GM19438 (cell line): ENCODE data around the gene CEP290.
A peak's percentile ranks its signal among the peaks of the same experiment; 100 is the strongest.

Experiments used
- ATAC-seq: cut with Tn5 transposase; IDR thresholded peaks from one replicate; pipeline ENCODE4 v1.9.1; 2021; ENCODE audit warnings: low read depth; ENCODE audit not compliant: unreplicated experiment

Gene CEP290

GRCh38 chr12:88141774-88142609 lies at the start of gene CEP290, which contains the start of gene TMTC3:
Gene CEP290 (minus strand): TSS chr12:88142088. CDS start chr12:88141307, 781 bp downstream.
Gene TMTC3 (plus strand): TSS chr12:88142307. CDS start chr12:88148316, 6,009 bp downstream.
- ATAC-seq: peak; percentile 92

DNA sequence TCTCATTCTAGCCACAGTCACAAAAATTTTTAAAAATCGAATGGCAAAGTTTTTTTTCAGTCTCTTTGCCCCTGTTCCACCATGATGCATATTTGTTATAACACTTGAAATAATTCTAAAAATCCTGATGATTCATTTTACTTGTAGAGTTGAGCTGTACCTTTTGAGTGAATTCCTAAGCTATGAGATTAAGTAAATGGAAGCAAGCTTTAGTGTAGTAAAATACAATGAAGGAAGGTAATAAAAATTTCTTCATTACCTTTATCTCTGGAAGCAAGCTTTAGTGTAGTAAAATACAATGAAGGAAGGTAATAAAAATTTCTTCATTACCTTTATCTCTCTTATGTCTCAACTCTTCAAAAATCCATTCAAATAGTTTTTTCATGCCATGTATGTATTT lies 46.3 kb upstream of the CEP290 start:
- no peak for ATAC-seq

- no peak for ATAC-seq
Measured at GRCh38 chr12:88187571-88187970, 45.7 kb upstream of the CEP290 start.

DNA sequence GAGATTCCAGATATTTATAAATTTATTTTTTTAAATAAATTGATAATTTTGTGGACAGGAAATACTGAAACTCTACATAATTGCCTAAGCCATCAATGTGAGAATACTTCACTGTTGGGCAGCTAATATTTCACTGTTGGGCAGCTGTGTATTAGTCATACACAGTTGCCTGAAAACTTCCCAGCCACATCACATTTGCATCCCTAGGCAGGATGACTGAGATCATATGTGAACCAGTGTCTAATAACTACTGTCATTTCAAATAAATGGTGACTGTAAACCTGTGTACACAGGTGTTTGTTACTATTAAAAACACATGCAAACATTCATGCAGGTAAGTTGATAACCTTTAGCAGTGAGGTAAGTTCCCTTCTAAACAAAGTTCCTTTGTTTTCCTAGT lies 44.1 kb upstream of the CEP290 start:
- no peak for ATAC-seq

- no peak for ATAC-seq
Measured at GRCh38 chr12:88185279-88185678, 43.4 kb upstream of the CEP290 start.

DNA sequence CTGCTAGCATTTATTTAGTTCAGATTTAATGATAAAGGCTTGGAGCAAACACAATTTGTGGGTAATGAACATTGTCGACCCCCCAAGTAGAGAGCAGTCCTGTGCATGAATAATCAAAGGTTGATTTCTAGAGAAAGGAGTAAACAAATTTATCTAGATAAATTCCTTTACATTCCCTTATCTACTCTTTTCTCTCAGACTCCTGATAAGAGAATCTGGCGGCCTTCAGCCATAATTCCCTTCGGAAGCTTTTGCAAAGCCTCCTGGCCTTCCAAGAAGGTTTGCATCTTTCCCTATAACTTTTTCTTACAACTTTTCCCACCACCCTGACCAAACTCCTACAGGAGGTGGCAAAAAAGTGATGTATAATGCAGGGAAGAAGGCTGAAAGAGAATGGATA lies 42.3 kb upstream of the CEP290 start:
- no peak for ATAC-seq

DNA sequence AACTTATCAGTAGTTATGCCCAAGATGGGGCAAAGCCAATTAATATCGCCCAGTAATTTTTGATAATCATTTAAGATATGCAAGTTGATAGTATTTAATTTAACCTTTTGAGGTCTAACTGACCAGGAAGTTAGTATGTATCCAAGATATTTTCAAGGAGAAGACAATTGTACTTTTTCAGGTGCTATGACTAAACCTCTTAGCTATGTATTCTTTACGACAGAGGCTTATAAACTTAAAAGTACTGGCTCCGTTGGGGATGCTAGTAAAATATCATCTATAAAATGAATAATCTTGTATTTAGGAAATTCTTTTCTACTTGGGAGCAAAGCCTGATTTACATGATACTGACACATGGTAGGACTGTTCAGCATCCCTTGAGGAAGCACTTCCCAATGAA lies 40.5 kb upstream of the CEP290 start:
- ATAC-seq: no peak

- ATAC-seq: no peak
Measured at GRCh38 chr12:88181881-88182280, 40.0 kb upstream of the CEP290 start.

- no peak for ATAC-seq
Measured at GRCh38 chr12:88179436-88180014, 37.6 kb upstream of the CEP290 start.

DNA sequence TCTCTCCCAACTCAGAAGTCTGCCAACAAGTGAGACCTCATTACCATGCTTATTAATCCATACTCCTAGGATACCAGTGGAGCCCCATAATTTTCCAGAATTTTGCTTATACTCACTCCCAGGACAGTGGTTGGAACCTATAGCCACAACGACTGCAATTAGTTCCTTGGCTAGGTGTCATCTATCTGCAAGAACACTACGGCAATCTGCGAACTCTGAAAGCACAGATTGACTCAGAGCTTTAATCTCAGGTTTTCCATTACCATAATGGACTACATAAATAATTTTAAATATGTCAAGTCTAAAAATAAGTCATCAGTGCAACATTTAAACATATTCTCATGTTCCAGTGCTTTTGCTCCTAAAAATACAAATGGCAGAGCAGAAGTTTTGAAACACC lies 33.7 kb upstream of the CEP290 start:
- no peak for ATAC-seq

- ATAC-seq: no peak
Measured at GRCh38 chr12:88172844-88173407, 31.0 kb upstream of the CEP290 start.

DNA sequence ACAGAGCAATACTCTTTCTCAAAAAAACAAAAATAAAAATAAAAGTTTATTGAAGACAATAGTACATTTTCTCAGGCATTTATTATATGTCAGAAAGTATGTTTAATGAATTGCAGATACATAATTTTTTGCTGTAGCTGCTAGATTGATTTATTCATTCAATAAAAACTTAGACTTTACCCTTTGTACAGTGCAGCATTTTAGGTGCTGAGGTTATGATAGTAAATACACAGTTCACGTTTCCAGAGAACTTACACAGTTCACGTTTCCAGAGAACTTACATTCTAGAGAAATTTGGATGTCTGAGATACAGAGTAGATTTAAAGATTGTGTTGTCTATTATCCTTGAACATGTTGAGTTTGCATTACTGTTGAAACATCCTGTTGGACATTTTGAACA lies 25.5 kb upstream of the CEP290 start:
- ATAC-seq: no peak

GRCh38 chr12:88166179-88166578 lies 24.3 kb upstream of the CEP290 start:
- ATAC-seq: no peak

DNA sequence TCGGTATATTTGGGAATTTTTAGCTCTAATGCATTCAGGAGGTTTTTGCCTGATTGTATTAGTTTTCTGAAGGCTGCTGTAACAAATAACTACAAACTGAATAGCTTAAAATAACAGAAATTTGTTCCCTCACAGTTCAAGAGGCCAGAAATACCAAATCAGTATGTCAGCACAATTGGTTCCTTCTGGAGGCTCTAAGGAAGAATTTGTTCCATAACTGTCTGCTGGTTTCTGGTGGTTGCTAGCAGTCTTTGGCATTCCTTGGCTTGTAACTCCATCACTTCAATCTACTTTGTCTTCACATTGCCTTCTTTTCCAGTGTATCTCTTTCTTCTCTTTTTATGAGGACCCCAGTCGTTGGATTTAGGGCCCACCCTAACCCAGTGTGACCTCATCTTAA lies 21.5 kb upstream of the CEP290 start:
- no peak for ATAC-seq

GRCh38 chr12:88156075-88156654 lies 14.3 kb upstream of the CEP290 start:
- ATAC-seq: no peak

- no peak for ATAC-seq
Measured at GRCh38 chr12:88153959-88154358, 12.1 kb upstream of the CEP290 start.

DNA sequence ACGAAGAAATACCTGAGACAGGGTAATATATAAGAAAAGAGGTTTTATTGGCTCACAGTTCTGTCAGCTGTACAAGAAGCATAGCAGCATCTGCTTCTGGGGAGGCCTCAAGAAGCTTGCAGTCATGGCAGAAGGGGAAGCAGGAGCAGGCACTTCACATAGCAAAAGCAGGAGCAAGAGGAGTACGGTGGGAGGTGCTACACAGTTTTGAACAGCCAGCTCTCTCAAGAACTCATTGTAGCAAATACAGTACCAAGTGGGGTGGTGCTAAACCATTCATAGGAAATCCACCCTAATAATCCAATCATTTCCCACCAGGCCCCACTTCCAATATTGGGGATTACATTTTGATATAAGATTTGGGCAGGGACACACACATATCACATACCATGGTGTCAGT lies 8.2 kb upstream of the CEP290 start:
- ATAC-seq: no peak

DNA sequence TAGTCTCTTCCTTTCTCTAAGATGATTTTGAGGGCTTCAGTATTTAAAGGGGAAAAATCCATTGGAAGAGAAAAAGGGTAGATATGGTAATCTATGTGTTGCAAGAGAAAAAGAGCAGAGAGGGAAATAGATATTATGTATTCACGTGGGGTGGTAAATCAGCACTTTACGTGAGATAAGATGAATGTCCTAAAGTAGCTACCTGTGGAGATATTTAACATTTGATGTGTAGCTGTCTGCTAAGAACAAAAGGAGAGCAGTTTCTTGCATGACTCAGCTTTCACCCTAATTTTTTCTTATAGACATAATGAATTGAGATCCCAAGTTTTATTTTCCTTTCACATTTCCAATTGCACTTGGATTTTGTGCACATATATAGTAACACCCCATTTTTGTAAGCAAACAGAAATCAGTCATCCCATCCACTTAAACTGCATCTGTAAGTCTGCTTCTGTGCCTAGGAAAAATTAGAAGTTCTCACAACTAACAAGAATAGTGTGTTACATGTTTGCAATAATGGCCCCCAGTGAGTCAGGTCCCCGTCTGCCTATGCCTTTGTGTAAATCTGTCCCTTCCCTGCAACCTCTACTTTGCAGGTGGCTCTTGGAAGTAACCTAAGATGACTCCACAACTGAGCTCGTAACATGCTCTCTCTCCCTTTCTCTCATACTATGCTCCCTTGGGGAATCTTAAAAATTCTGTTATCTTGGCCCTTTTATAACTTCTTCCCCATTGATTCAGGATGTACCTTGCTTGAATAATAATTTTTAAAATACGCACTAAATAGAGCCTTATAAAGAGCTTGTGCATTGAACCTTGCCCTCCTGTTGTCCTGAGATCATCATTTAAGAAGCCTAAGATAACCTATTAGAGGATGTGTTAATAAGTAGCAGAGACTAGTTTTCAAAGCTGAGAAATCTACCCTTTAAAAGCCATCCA lies 3.9 kb upstream of the CEP290 start:
- no peak for ATAC-seq

DNA sequence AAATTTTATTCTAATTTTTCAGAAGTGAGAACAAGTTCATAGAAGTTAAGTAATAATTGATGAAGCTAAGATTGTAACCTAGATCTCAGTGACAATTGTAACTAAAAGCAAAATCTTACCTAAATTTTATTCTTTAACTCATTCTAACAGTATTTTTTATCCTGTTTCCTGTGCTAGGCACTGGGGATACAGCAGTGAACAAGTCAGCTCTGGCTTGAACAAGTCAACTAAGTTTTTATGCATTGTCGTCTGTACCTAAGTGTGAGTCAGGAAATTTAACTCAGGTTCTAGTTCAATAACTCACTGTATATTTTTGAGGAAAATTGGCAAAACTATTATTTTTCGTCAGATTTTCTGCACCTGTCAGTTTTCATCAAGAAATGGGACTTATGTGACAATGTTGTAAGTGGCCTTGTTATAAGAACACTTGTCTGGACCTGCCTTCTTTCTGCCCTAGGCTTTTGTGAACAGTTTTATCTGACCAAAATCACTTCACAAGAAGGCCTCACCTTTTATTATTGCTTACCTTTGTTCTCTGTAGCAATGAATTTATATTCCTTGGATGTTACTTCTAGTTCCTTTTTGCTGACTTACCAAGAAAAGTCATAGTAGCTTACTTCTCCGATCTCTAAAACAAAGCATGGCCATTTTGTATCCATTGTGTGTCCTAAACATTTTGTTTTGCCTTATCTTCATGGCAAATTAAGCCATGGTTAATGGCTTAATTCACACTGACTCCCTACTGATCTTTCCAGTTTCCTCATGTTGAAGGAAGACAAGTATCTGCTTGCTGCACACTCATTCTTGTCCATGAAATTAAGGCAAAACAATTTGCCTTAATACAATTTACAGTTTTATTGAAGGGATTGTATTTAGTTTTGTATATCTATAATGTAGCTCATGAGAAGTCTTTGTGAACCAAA lies 2.9 kb upstream of the CEP290 start:
- no peak for ATAC-seq
